ENCODE data around the gene TMEM169. TPM values are rescaled to one million over a fixed set of nuclear protein-coding genes. Genes with fewer than 3 reads are reported as not detected.
"Not testable (repeated sequence)": the region's sequence is repeated elsewhere in the genome, so short reads cannot be mapped to it uniquely, and the experiment has no call there.

TMEM169 gene
- total RNA-seq, 1 donor from 2014 or later: 1.4 TPM

DNA sequence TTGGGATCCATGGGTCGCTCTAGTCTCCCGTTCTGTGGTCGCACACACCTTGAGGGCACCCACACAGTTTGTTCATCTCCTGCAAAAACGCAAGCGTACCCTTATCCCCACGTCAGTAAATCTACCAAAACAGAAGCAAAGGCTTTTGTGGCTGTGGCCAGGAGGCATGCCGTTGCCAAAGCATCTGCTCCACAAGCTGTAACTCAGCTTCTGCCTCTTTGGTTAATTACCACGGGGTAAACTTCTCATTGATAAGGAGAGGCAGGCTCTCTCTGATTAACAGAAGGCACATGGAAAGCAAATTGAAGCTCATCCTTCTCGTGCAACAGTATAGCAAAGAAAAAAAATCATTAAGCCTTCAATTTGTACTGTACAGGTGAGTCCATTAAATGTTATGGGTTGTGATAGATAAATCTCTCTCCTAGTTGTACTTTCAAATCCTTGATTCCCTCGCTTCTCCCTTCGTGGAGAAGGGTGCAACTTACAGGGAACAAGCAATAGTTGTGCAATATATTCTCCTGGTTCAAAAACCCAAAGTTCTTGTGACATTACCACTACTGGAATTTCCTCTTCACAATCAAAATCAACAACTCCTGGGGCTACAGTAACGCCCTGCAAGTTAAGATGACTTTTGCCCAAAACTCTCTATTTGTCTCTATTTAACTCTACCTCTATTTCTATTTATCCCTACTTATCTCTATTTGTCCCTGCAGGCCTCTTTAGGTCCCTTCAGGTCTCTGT, 10.4 kb upstream of the TMEM169 start:
- DNase-seq: no peak

DNA sequence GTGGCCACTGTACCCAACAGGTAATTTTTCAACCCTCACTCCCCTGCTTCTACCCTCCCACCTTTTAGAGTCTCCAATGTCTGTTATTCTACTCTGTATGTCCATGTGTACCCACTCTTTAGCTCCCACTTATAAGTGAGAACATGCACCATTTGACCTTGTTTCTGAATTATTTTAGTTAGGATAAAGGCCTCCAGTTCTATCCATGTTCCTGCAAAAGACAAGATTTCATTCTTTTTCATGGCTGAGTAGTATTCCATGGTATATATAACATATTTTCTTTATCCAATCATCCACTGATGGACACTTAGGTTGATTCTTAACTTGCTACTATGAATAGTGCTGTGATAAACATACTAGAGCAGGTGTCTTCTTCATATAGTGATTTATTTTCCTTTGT, 9.2 kb upstream of the TMEM169 start:
- DNase-seq: no peak

DNA sequence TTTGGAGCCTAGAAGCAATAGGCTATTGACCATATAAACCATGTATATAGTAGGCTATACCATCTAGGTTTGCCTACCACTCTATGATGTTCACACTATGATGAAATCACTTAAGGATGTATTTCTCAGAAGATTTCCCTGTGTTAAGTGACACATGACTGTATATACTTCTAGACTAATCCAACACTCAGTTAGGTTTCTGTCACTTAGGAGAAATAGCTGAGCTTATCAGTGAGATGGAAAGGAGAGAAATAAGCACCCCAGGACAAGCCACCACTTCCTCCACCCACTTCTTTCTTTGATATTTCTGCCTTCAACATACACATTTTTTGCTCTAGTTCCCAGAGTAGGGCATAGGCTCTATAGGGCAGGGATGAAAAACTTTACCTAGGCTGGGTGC, 7.9 kb upstream of the TMEM169 start:
- DNase-seq: no peak

- no peak for DNase-seq
Measured at GRCh38 chr2:216074380-216074779, 7.3 kb upstream of the TMEM169 start.

- DNase-seq: no peak
Measured at GRCh38 chr2:216074794-216075193, 6.9 kb upstream of the TMEM169 start.

DNA sequence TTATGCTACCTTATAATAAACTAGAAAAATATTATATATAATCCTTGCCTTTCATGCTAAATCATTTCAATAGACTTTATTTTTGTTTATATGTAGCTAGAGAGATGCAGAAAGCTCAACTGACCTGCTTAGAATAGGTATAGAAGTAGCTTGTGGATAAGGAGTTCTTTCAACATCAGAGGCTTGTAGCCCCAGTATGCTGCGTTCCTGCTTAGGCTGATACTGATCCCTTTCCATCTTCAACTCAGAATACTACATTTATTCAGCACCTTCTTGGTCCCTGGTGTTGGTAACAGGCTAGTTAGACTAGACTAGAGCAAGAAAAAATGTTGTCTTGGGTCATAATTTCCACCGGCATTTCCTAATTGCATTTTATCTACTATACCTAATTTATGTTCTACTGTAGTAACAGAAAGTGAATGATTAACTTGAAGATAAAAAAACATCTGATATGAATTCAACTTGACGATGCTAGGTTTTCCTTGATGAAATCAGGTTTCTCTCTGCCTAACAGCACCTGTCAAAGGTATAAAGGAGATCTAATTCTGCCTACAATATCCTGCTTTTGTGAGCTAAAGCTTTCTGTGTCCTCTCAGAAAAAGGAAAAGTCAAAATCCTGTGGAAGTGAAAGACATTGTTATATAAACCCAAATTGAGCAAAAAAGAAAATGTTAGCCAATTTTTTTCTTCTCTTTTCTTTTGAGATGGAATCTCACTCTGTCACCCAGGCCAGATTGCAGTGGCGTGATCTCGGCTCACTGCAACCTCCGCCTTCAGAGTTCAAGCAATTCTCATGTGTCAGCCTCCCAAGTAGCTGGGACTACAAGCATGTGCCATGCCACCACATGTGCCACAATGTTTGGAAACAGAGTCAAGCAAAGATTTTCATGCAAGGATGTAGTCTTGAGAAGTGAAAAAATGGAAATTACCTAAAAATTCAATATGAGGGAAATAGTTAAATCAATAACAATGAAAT, 5.9 kb upstream of the TMEM169 start:
- no peak for DNase-seq

DNA sequence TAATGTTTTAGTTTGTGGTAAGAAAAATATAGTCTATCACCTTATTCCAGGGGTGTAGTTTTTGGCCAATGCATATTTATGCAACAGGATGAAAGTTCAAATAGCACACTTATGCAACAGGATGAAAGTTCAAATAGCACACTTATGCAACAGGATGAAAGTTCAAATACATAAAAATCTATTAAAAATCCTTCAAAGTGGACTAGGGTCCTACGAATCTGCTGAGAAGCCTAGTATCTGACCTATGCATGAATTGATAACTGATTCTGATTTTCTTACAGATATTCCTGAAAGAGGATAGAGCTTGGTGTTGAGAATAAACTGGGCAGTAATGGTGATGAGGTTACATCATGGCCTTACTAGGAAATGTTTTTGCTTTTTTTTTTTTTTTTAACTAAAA, 2.9 kb upstream of the TMEM169 start:
- no peak for DNase-seq

GRCh38 chr2:216080048-216080447, 1.7 kb upstream of the TMEM169 start:
- DNase-seq: not testable (repeated sequence)

DNA sequence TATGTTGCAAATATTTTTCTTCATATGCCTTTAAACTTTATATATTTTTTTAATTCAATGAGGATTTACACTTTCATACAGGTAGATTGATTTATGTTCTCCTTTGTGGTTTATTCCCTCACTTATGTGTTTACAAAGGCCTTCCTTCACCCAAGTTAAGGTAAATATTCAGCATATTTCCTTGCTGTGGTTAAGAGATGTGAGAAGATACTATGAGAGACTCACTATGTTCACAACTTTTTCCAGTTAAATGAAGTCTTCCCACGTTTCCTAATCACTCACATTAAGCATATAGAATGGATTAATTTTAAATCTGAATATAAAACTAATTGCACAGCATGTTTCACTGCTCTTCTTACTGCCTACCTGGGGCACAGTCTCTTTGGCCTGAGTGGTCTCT, 707 bp upstream of the TMEM169 start:
- DNase-seq: no peak

DNA sequence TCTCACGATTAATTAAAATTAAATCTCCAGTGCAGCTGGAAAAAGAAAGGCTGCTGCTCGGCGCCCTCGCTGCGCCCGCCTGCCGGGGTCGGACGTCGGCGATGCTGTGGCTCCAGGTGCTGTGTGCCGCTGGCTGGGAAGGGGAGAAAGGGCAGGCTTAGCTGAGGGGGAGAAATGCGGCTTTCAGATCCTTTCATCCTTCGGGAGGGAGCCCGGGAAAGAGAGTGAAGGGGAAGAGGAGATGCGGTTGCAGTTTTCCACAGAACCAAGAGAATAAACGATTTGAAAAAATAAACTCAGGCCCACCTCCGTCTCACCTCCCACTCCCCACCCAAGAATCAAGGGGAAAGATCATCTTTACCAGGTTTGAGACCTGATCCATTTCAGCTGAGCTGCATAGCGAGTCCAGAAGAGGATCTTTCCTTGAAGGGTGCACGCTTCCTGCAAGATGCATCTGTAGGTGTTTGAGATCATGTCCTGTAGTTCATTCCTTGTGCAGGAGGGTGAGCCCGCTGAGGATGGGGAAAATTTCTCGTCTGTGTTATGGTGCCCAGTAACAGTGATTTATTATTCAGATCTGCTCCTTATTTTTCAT, 495 bp downstream of the TMEM169 start:
- peak; percentile 11 for DNase-seq

GRCh38 chr2:216082805-216083204, 1.1 kb downstream of the TMEM169 start:
- DNase-seq: peak; percentile 25

- DNase-seq: peak; percentile 90
Measured at GRCh38 chr2:216083464-216084281, 2.0 kb downstream of the TMEM169 start.

- peak; percentile 16 for DNase-seq
Measured at GRCh38 chr2:216084547-216084946, 2.8 kb downstream of the TMEM169 start.

DNA sequence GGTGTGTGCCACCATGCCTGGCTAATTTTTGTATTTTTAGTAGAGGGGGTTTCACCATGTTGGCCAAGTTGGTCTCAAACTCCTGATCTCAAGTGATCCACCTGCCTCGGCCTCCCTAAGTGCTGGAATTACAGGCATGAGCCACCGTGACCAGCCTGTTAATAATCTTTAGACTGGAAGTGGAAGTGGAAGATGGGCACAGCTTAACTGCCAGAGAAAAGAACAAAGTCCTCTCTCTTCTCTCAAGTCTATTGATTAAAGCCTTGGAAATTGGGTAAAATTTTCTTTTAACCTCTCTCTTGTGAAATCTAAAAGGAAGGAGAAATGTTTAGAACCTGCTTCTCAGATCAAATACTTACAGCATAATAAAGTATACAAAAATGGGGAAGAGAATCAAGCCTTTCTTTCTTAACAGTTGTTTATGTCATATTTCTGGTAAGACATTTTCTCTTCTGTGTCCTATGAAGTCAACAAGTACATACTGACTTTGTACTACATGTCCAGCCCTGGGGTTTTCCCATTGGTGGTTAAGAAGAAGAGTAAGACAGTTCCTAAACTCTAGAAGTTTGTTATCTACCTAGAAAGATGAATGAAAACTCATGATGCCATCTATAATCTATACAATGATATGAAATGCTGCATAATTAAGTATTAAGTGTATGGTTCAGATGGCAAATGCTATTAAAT, 4.6 kb downstream of the TMEM169 start:
- no peak for DNase-seq

DNA sequence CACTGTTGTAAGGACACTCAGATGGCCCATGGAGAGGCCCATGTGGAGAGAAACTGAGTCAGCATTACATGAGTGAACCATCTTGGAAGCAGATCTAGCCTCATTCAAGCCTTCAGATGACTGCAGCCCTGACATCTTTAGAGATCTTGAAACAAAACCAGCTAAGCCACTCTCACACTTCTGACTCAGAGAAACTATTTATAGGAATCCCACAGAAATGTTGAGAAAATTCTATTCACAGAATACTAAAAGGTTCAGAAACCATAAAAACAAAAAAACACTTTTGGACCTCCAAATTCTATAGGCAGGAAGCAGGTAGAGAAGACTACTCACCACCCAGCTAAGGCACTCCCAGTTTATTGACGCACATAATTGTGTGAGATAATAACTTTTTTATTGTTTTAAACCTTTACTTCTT, 8.7 kb downstream of the TMEM169 start:
- DNase-seq: no peak

DNA sequence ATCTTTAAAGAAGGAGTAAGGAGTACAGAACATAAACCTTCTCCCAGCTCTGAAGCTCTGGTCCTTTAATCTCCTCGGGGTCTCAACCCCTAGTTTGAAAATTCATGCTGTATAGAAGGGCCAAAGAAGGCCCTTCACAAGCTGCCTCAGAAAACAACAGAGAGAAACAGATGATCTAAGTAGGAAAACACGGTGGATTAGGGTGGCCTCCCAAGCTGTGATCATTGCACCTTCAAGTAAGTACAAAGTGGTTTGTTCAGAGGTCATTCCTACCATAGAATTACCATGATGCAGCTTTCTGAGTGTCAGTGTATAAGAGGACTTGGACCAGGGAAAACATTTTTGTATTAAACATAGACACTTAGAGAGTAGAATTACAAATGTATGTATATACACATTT, 10.9 kb downstream of the TMEM169 start:
- DNase-seq: no peak

- DNase-seq: no peak
Measured at GRCh38 chr2:216094701-216095100, 13.0 kb downstream of the TMEM169 start.

DNA sequence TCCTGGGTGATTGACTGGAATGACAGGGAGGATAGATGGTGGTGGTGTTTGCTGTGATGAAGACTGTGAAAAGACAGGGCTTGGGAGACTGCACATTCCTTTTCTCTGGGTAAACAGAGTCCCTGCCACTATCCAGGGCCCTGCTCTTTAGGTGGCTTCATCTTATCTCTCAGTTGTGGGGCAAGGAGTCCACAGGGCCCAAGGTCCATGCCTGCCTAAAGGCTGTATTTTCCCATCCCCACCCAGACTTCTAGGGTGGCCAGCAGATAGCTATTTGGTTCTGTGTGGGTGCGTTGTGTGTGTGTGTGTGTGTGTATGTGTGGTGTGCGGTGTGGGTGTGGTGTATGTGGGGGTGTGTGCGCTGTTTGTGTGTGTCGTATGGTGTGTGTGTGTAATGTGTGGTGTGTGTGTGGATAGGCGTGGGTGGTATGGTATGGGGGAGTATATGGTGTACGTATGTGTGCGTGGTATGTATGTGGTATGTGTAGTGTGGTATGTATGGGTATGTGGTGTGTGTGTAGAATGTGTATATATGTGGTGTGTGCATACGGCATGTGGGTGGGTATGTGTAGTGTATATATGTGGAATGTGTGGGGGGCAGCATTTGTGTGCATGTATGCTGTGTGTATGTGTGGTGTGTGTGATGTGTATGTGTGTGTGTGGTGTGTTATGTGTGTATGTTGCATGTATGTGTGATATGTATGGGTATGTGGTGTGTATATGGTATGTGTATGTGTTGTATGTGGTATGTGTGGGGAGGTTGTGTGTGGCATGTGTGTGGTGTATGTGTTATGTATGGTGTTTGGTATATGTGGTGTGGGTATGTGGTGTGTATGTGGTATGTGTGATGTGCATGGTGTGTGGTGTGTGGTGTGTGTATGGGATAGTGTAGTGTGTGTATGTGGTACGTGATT, 17.0 kb downstream of the TMEM169 start:
- DNase-seq: no peak

- no peak for DNase-seq
Measured at GRCh38 chr2:216101109-216101508, 19.4 kb downstream of the TMEM169 start.

GRCh38 chr2:216103213-216103612, 21.5 kb downstream of the TMEM169 start:
- no peak for DNase-seq
